ENCODE data around the gene PKDREJ.

Gene PKDREJ

DNA sequence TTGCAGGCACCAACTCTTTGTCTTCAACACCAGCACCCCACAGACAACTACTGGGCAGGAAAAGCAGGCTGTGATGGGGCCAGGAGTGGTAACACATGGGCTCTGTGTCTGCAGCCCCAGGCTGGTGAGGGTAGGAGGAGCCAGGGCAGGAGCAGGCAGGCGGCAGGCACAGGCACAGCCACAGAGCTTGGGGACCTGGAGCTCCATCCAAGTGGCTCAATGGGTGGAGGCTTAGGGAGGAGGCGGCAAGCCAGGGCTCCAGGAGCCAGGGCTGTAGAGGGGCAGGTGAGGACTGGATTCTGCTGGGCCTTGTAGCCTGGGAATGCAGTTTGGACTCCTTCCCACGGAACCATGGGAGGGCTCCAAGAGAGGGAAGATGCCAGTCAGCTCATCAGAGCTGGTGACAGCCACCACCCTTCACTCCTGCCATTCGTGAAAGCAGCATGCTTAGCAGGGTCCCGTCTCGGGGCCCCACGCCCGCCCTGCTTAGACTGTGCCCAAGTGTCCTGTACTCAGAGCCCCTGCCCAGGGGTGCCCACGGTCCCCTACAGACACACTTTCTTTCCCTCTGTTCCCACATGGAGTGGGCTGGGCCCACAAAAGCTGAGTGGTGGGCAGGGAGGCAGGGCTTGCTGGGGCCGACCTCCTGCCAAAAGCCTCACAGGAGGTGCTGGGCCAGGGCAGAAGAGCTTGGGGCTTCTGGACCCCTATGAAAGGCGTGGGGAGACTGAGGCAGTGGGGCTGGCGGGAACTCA is 17.1 kb upstream of the PKDREJ start:
- no peak overlapping the region for H3K27ac ChIP-seq
- TF ChIP-seq, protein P1, sequence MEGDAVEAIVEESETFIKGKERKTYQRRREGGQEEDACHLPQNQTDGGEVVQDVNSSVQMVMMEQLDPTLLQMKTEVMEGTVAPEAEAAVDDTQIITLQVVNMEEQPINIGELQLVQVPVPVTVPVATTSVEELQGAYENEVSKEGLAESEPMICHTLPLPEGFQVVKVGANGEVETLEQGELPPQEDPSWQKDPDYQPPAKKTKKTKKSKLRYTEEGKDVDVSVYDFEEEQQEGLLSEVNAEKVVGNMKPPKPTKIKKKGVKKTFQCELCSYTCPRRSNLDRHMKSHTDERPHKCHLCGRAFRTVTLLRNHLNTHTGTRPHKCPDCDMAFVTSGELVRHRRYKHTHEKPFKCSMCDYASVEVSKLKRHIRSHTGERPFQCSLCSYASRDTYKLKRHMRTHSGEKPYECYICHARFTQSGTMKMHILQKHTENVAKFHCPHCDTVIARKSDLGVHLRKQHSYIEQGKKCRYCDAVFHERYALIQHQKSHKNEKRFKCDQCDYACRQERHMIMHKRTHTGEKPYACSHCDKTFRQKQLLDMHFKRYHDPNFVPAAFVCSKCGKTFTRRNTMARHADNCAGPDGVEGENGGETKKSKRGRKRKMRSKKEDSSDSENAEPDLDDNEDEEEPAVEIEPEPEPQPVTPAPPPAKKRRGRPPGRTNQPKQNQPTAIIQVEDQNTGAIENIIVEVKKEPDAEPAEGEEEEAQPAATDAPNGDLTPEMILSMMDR (conservative IDR thresholded peaks at IDR 0.05): no peak

- no peak overlapping the region for H3K27ac ChIP-seq
- TF ChIP-seq, protein P1 (conservative IDR thresholded peaks at IDR 0.05): no peak
Observed at GRCh38 chr22:46278656-46279645, 15.8 kb upstream of the PKDREJ start.

DNA sequence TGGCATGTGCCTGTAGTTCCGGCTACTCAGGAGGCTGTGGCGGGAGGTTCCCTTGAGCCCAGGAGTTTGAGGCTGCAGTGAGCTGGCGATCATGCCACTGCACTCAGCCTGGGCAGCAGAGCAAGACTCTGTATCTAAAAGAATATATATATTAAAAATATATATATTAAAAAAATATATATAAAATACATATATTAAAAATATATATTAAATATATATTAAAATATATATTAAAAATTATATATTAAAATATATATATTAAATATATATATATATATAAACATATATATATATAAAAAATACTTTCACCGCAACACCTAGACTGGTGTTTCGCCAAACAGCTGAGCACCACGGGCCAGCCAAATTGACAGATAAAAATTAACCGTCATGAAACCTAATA is 13.4 kb upstream of the PKDREJ start:
- no peak overlapping the region for H3K27ac ChIP-seq
- TF ChIP-seq, protein P1 (conservative IDR thresholded peaks at IDR 0.05): no peak

GRCh38 chr22:46275455-46276122 is 12.4 kb upstream of the PKDREJ start:
- H3K27ac ChIP-seq: no peak overlapping the region

DNA sequence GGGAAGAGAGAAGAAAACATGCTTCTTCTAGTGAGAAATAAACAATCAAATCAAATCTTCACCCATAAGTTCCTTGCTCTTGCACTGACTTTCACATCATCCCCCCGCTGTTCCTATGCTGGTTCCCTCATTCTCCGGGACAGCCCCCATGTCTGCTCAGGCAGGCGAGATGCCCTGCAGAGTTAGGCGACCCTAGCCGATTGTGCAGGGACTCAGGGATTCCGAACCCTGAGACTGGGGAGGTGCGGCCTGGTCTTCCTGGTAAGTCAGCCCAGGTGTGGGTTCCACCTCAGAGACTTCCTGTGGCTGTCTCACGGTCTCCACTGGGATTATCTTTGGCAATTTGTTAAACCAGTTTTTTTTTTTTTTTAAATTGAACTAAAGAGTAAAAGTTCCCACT is 11.2 kb upstream of the PKDREJ start:
- H3K27ac ChIP-seq: no peak overlapping the region
- TF ChIP-seq, protein P1 (conservative IDR thresholded peaks at IDR 0.05): no peak

More at GRCh38 chr22:46275455-46276122, 12.4 kb upstream of the PKDREJ start:
- TF ChIP-seq, protein P1 (conservative IDR thresholded peaks at IDR 0.05): no peak

- no peak overlapping the region for H3K27ac ChIP-seq
- TF ChIP-seq, protein P1 (conservative IDR thresholded peaks at IDR 0.05): no peak
Observed at GRCh38 chr22:46273432-46274148, 10.4 kb upstream of the PKDREJ start.

All from VCaP (cell line).